T-helper 2 cell treated with Interferon-gamma antibody and Interleukin-4, amounts not matched to agents 100 ng/mL and 5 ng/mL, for 36 hours (primary cell): ENCODE results near the gene SPACA7. TPM values are rescaled to one million over a fixed set of nuclear protein-coding genes. Genes with fewer than 3 reads are reported as not detected.

Source experiments
- intact Hi-C: fragments of 100-400 bp; cut with micrococcal nuclease; formaldehyde crosslinking; loops from one replicate; pipeline ENCODE4 v1.15.1; 2023
- total RNA-seq: library from RNA; stranded (reverse); gene quantifications from 2 replicates; pipeline ENCODE4 v1.2.3, GENCODE V29; 2022

The SPACA7 gene
- total RNA-seq, 1 donor from 2014 or later = not detected

DNA sequence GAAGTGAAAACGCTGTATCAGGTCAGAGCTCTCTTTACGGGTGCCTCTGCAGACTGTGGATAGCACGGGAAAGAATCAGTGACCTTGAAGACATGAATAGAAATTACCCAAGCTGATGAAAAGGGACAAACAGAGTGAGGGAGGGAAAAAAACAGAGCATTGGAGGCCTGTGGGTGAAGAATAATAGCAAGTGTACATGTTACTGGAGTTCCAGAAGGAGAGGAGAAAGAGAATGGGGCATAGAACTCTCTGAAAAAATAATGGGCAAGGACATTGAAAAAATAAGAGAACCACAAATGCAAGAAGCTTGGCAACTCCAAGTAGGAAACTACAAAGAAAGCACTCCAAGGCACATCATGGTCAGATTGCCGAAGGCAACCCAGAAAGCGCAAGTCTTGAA, 86.3 kb downstream of the SPACA7 start:
- intact Hi-C loops = no loop called here

DNA sequence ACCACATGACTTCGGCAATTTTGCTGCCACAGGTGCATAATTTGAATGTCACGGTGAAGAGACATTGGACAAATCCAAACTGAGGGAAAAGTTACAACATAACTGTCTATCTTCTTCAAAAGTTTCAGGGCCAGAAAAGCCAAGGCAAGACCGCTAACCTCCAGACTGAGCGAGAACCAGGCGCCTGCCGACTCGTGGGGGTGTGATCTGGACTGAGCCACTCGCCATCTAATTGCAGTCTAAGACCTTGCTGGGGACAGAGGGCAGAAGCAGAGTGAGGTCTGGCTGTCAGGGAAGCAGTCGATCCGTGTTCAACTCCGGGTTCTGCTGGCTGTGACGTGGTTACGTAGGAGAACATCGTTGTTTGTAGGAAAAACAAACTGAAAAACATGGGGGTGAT, 88.6 kb downstream of the SPACA7 start:
- intact Hi-C loops = no loop called here

DNA sequence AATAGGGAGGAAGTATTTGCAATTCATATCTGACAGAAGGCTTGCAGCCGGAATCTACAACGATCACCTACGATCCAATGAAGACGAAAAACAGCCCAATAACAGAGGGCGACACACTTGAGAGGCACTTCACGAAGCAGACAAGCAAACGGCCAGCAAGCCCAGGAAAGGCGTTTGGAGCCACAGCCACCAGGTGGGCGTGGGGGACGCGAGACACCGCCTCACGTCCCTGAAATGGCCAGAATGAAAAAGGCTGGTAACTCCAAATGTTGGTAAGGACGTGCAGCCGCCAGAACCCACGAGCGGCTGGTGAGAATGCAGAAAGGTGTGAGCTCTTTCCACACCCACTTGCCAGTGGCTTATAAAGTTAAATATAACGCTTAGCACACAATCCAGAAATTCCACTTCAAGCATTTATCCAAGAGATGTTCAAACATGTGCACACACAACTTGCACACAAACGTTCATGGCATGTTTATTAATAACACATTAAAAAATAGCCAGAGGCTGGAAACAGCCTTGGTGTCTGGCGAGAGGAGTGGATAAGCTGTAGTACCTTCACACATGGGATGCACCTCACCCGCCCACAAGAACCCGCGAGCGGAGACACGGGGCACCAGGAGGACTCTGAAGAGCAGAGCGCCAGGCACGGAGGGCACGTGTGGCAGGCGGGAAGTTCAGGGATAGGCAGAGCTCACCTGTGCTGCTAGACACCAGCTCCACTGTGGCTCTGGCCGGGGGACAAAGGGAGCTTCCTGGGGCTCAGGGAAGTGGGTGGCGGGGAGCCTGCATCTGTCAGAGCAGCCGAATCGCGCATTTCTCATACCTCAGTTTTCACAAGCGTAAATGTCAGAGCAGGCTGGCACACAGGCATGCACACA, 89.3 kb downstream of the SPACA7 start:
- intact Hi-C loops = no loop called here

DNA sequence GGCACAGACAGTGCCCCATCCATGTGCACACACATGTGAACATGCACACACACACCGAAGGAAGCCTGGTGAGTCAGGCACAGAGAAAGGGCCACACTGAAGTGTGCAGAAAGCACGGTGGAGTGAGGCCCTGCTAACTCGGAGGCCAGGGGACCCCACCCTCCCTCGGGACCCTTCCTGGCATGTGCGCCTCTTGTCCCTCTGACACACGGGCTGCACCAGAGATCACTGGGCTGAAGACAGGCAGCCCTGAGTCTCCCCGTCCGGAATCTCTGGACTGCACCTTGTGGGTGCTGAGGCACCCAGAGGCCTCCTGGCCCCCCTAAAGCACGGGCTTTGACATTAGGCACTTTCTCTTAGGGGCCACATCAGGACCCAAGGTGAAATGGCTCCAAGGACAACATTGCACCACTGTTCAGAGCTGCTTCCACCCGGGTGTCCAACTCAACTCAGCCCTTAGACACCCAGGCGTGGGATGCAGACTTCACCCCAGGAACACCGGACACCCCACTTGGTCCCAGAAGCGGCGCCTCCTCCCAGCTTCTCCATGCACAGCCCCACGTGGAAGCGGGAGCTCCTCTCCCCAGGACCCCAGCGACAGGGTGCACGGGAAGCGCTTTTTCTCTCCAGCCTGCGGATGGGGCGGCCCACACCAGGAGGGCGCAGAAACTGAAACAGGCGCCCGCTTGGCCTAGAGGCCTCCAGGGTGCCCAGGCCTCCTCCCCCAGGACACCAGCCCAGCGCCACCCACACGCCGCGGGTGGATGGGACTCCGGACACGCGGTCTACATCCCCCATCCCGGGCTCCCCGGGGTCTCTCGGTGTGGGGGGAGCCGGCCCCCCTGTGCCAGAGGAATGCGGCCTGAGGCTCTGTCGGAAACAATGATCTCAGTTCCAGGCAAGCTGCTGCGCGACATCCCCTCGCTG, 90.2 kb downstream of the SPACA7 start:
- intact Hi-C loops = no loop called here

DNA sequence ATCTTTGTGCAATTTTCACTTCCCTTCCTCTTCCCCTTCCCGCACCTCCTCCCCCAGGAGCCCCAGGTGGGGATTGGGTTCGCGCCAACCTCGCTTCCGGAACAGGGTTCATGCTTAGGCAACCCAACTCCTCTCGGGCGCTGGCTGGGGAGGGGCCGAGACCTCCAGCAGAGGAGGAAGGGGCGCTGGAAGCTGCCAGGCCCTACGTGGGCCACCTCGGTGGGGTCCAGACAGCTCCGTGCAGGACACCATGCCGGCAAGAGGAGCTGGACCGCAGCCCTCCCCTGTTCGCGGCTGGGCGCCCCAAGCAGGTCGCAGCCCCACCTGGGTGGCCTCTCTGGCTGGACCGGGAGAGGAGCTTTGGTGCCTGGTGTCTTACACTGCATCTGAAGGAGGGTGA, 91.1 kb downstream of the SPACA7 start:
- intact Hi-C loops = no loop called here

DNA sequence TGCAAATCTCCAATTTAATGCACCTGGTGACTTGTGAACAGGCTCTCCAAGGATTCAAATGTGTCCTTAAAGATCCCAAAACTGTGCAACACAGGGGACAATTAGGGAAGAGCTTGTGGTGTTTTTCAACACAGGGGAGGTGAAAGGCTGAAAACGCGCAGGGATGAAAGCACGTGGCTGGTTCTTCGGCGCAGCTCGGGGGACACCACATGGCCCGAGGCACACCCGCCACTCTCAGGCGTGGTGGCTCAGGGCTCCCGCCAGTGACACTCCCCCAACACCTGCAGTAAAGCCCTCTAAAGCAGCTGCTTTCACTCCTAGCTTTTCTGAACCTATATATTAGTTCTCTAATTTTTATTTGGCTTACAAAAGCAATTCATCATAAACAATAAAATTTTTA, 91.9 kb downstream of the SPACA7 start:
- intact Hi-C loops = no loop called here

DNA sequence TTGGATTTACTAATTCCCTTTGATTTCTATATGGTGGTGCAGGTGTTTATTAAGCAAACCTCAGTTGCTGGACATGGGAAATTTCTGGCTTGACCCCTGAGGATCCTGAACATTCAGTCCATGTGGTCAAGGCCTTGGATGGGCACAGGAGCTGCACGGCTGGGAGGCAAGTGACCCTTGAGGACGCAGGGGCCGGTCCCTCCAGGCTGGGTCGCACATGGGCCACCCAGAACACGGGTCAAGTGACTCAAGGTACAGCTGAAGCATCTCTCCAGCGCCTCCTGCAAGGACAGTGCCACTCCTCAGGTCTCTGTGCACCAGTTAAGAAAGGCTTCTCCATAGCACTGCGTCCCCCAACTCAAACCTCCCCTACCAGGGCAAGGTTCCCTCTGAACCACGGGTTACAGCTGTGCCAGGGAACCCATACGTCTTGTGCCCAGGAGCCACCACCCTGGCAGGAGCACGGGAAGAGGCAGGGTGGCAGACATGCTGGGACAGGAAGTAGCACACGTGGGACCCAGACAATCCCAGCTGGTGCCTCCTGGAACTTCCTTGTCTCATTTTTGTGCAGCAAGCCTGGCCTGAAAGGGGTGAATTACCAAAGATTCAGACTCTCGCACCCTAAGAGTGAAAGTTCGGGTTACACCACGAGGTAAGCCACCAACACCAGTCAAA, 93.1 kb downstream of the SPACA7 start:
- intact Hi-C loops = no loop called here

DNA sequence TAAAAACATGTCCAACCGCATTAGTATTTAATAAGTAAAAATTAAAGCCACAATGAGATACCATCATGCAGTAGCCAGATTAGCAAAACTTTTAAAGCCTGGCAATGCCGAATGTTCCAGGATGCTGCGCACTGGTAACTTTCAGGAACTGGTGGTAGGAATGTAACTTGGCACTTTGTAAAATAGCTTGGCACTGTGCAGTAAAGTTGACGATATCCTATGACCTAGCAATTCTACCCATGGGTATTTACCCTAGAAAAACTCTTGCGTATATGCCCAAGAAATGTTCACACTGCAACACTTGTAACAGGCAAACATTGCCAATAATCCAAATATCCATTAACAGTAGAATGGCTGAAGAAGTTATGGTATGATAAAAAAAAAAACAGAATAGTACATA, 97.7 kb downstream of the SPACA7 start:
- intact Hi-C loops = no loop called here

DNA sequence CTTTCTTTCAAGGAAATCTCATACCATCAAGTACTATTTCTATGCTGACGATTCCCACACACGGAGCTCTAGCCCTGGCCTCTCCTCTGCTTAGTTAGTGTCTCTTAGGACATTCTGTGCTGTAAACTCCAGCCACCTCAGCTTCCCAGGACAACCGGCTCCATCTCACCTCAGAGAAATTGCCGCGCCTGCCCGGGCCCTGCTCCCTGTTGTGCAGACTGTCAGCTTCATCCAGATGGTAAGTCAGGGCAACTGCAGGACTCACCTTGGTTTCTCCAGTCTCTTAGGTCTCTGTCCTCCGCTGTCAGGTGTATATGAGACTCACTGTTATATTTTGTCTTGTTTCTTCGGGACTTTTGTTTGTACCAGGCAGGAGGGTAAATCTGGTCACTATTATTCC, 98.7 kb downstream of the SPACA7 start:
- intact Hi-C loops = no loop called here

DNA sequence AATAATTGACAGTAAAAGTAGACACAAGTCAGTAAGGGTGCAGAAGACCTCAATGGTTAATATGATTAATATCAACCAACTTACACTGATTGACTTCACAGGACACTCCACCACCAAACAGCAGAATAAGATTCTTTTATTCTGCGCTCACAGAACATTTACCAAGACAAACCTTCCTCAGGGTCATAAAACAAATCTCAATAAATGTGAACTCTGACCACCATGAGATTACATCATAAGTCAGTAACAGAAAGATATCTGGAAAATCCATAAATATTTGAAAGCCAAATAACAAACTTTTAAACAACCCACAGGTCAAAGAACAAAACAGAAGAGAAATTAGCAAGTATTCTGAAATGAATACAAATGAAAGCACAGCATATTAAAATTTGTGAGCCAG, 99.7 kb downstream of the SPACA7 start:
- intact Hi-C loops = no loop called here

DNA sequence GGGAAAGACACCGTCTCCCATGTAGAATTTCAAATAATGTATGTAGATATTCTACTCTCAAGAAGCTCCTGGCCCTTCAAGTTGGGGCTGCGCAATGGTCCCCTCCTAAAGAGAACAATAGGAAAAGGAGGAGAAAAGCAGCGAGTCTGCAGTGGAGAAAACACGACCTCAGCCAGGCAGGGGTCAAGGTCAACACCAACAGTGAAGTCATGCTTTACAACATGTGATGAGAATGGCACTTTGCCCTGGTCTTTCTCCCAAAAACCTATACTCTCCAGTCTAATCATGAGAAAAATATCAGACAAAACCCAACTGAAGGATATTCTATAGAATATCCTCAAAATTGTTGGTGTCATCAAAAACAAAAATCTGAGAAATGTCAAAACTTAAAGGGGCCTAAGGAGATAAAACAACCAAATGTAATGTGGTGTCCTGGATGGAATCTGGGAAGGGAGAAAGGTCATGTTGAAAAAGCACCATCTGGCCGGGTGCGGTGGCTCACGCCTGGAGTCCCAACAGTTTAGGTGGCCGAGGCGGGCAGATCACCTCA, 101.0 kb downstream of the SPACA7 start:
- intact Hi-C loops = no loop called here

DNA sequence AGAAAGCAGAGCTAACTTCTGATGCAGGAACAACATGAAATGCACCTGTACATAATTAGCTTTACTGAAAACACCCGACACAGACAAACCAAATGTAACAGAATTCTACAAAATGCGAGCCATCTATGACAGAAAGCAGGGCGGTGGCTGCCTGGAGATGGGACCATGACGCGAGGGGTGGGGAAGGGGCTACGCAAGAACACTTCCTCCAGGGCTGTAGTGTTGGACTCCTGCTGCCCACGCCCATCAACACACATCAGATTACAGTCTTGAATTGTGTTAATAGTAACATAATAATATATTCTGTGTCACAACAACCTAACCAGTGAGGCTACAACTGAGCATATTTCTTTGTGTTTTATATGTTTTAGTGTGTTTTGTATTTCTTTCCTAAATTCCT, 103.2 kb downstream of the SPACA7 start:
- intact Hi-C loops = no loop called here

DNA sequence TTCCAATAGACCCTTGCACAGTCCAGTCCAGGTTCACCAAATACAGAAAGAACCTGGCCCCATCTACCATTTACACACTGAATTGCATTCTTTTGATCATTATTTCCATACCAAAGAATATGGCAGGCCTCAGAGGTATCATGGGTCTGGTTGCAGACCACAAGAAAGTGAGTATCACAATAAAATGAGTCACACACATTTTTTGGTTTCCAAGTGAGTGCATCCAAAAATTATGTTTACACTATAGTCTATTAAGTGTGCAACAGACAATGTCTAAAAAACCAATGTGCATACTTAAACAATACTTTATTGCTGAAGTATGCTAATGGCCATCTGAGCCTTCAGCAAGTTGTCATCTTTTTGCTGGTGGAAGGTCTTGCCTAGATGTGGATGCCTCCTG, 105.3 kb downstream of the SPACA7 start:
- intact Hi-C loops = no loop called here

DNA sequence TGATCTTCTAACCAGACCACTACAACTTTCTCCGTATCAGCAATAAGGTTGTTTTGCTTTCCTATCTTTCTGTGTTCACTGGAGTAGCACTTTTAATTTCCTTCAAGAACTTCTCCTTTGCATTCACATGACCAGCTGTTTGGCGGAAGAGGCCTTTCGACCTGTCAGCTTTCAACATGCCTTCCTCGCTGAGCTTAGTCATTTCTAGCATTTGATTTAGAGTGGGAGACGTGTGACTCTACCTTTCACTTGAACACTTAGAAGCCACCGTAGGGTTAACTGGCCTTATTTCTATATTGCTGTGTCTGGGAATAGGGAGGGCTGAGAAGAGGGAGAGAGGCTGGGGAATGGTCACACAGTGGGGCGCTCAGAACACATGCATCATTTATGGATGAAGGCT, 107.1 kb downstream of the SPACA7 start:
- intact Hi-C loops = no loop called here

Other genes with a start within 250 kb of the SPACA7 start
- 68.2 and 68.4 TPM in 2 replicates for gene TUBGCP3, start 211.8 kb downstream of the SPACA7 start, total RNA-seq